Measurements from ENCODE around the gene SRMS.

SRMS gene

DNA sequence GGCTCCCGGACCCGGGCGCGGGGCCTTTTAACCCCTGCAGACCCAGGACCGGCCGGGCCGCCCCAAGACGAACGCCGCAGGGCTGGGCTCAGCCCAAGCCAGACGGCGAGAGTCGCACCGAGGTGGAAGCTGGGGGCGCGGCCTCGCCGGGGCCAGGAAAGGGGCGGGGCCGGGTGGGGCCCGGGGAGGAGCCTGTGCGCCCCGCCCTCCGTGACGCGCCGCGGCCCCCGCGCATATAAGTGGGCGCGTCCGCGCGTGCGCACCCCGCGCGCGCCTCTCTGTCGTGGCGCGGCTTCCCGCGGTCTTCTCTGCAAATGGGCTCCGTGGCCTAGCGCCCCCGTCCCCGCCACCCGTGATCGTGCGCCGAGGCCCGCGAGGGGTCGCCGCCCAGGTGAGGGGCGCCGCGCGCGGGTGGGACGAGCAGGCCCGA lies 27.0 kb downstream of the SRMS start, which contains the start of gene PPDPF:
PPDPF (plus strand) TSS at position 262 of the 430 bp plus-strand sequence. CDS start 544 bp downstream, outside the sequence.
- peak; percentile 74 for DNase-seq

DNA sequence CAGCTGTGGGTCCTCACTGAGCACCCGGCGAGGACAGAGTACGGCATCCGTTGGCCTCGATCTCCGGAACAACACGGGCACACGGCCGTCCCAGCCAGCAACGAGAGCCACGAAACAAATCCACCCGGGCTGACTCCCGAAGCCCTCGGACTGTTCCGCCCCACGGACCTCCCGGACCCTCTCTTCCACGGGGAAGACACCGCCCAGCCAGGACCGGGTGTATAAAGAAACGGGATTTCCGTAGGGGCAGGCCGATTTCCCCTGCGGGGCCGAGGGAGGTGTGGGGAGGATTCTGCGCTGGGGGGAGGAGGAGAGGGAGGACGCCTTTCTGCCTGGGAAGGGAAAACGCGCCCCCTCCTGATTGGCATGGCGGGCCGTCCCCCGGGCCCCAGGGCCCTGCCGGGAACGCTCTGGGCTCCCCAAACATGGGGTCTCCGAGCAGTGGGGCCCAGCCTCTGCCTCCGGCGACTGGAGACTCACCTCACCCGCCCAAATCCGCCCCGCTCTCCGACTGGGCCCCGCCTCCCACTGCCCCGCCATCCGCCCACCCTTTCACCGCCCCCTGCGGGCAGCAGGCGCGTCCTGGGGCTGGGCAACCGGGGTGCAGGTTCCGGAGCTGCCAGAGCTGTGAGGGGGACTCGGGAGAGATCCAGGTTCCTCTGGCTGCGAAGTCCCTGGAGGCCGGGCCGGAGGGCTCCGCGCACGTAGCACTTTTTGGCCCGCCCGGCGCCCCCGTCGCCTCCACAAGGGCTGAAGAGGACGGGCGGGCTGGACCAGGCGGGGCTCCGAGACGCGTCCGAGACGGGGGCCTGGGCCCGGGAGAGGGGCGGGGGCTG lies 27.7 kb downstream of the SRMS start:
- peak; percentile 53 for DNase-seq

DNA sequence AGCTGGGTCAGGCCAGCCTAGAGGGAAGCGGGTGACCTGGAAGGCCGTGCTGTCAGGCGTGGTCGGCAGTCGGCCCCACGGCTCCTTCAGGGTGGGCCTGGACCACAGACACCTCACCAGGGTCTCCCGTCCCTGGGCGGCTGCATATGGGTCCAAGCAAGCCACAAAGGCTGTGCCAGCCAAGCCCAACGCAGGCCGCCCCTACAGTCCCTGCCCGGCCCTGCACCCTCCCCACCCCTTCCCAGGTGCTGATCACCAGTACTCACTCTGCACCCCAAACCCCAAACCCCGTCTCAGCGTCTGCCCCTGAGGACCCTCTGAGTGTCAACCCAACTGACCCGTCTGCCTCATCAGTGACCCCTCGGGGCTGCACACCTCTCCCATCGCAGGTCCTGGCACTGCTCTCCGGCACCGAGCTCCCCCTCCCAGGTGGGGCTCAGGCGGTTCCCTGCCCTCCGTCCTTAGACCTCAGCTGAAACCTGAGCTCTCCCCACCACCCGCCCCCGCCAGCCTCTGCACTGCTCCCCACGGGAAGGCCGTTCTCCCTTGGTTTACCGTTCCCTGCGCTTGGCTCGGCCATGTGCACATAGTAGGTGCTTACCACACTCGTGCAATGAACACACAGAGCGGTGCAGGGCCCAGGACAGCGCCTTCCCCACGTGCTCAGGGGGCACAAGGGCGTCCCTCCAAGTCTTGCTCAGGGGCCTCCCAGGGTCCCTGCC lies 28.4 kb downstream of the SRMS start:
- no peak for DNase-seq

- DNase-seq: no peak
Observed at GRCh38 chr20:63518351-63518861, 29.1 kb downstream of the SRMS start.

- DNase-seq: no peak
Observed at GRCh38 chr20:63517376-63518309, 29.9 kb downstream of the SRMS start.

GRCh38 chr20:63514520-63514919 lies 33.0 kb downstream of the SRMS start:
- DNase-seq: peak; percentile 9

DNA sequence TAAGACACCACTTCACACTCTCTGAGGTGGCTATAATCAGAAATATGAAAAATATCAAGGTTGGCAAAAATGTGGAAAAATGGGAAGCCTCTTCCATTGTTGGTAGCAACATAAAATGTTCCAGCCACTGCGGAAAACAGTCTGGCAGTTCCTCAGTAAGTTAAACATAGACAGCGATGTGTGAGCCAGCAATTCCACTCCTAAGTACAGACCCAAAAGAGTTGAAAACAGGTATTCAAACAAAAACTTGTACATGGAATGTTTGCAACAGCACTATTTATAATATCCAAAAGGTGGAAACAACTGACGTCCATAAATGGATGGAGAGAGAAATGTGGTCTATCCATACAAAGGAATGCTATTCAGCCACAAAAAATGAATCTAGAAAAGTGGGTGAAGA lies 34.3 kb downstream of the SRMS start:
- DNase-seq: no peak

DNA sequence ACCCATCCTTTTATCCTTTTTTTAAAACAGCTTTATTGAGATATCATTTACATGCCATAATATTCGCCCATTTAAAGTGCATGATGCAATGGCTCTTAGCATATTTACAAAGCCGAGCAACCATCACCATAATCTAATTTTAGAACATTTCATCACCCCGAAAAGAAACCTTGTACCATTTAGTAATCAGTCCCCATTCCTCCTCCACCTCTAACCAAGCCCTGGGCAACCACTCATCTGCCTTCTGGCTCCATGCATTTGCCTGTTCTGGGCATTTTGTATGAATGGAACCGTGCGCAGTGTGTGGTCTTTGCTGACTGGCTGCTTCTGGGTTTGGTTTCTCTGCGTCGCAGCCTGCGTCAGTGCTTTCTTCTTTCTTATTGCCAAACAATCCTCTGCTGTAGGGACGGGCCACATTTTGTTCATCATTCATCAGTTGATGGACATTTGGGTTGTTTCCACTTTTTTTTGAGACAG lies 38.4 kb downstream of the SRMS start:
- no peak for DNase-seq

DNA sequence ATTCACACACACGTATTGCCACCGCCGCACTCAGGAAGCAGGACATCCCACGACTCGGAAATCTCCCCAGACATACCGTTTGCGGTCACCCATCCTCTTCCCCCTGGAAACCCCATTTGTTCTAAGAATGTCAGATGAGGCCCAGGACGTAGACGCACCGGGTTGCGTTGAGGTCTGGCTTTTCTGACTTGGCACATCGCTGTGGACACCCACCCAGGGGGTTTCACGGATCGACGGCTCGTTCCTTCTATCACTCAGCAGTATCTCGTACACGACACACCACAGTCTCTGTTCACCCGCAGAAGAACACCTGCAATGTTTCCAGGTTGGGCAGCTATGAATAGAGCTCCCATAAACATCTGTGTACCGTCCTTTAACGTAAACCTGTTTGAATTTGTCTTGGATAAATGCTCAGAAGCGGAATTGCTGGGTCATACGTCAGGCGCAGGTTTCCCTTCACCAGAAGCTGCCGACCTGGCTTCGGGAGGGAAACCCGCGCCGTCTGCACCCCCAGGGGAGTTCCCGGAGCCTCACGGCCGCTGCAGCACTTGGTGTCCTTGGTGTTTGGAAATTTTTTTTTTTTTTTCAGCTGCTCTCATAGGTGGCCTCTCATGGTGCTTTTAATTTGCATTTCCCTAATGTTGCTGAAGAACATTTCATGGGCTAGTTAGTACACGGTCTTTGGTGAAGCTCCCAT lies 39.3 kb downstream of the SRMS start:
- DNase-seq: no peak

- no peak for DNase-seq
Observed at GRCh38 chr20:63507083-63507743, 40.3 kb downstream of the SRMS start.

GRCh38 chr20:63505723-63506122 lies 41.8 kb downstream of the SRMS start:
- no peak for DNase-seq

GRCh38 chr20:63505281-63505680 lies 42.3 kb downstream of the SRMS start:
- no peak for DNase-seq

- no peak for DNase-seq
Observed at GRCh38 chr20:63504642-63505041, 42.9 kb downstream of the SRMS start.

GRCh38 chr20:63503524-63503923 lies 44.0 kb downstream of the SRMS start:
- no peak for DNase-seq

- DNase-seq: no peak
Observed at GRCh38 chr20:63502671-63503172, 44.8 kb downstream of the SRMS start.

DNA sequence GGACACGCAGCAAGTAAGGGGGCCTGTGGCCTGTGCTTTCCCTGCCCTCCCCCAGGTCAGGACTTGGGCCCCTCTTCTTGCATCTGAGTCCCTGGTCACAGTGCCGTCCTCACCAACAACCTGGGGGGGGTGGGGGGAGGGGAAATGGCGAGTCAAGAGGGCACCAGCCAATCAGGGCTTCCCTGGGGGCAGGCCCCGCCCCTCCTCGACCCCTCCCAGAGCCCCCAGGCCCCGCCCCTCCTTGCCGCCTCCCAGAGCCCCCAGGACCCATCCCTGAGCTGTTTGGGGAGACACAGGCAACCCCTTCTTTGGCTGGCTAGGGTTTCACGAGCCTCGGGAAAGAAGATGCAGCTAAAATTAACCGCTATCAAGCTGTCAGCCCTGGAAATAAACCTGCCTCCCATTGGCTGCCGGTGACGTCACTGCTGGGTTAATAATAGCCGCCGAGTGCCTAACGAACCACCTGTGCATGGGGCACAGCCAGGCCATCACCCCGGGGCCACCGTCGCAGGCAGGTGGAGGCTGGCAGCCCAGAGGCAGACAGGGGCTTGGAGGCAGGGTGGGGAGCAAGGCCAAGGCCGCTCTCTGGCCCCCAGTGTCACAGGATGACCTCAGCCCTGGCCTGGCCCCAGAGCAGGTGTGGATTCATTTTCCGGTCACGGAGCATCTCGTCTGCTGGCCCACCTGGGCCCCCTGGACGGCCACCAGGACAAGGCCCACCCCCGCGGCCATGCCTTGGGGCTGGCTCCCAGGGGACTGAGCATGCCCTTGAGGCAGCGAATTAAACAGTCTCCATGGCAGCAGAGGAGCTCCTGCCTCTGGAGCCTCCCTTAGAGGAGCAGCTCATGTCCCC lies 45.5 kb downstream of the SRMS start:
- no peak for DNase-seq

DNA sequence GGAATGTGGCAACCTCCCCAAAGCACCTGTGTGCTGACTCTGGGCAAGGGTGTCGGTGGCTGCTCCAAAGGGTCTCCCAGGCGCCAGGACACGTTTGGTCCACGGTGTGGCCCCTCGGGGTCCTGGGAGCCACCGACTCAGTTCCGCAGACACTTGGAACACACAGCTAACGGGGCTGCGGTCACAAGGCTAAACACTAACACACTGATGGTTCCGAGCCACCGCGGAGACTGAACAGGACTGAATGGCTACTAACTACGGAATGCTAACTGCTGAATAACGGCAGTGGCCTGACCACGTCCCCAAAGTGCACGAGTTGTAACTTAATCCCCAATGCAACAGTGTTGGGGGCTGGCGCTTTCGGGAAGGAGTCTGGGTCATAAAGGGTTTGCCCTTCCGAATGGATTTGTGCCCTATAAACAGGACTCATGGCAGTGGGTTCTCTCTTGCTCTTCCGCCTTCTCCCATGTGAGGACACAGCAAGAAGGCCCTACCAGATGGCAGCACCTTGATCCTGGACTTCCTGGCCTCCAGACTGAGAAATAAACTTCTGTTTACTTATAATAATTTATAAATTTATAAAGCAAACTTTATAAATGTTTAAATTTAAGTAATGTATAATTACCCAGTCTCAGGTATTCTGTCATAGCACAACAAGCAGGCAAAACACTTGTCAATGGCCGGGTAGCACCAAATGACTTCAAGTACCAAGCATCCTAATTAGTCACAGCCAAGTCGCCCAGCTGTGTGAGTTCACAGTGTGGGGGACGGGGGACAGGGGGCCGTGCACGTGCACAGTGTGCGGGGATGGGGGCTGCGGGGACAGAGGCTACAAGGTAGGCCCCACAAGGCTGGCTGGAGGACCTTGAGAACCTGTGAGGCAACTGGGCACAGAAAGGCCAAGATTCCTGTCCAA lies 46.4 kb downstream of the SRMS start:
- no peak for DNase-seq

DNA sequence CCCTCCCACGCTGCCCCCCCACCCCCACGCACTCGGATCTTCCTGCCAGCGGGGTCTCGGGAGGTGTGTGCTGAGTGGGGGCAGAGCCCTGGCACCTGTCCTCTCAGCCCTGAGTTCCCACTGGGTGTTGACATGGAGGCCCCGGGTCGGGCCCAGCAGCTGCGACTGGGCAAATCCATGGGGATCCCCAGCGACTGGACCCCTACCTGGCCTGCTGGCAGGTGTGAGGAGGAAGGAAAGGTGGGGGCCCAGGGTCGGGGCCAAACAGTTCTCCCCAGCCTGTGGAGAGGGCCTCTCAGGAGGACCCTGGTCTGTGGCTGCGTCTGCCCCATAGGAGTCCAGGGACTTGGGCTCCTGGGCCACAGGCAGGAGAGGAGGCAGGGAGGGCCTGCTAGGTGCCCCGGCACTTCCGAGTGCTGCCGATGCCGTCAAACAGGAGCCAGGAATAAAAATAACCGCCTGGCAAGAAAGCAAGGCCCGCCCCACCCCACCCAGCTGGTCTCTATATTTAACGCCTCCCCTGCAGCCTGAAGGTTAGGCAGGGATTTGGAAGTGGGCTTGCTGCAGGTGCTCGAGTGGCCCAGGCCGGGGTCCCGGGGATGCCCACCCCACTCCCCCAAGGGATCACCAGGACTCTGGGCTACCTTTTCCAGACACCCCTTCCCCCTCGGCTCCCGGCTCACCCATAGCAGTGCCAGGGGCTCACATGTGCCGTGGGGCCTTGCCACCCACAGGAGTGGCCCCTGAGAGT lies 47.2 kb downstream of the SRMS start:
- no peak for DNase-seq
